Stomach (tissue), 4 donors: ENCODE data around the gene TSPAN15.

Experiments used
- POLR2A ChIP-seq, 4 donors: fragments of 450-650 bp; IDR thresholded peaks; one replicate each; pipeline ENCODE4 v1.6.1; 2016; ENCODE audit warnings: antibody characterized with exemption in 4 of 4, control low read depth in 2 of 4, mild to moderate bottlenecking in 1 of 4, moderate library complexity in 1 of 4
- POLR2AphosphoS5 ChIP-seq, 3 donors: sonication (generic); formaldehyde crosslinking; IDR thresholded peaks; one replicate each; pipeline ENCODE4 v1.6.1; 2016; ENCODE audit warnings: antibody characterized with exemption in 3 of 3
- TF ChIP-seq, protein P1 (sequence below), 7 experiments: fragments of 450-650 bp in 4 of 7; fragments of 200-600 bp in 3 of 7; sonication (generic) in 3 of 7; IDR thresholded peaks; one replicate each; pipeline ENCODE4 v1.5.1; 2016 to 2019; ENCODE audit warnings: antibody characterized with exemption in 7 of 7, control low read depth in 2 of 7, mild to moderate bottlenecking in 1 of 7

DNA sequence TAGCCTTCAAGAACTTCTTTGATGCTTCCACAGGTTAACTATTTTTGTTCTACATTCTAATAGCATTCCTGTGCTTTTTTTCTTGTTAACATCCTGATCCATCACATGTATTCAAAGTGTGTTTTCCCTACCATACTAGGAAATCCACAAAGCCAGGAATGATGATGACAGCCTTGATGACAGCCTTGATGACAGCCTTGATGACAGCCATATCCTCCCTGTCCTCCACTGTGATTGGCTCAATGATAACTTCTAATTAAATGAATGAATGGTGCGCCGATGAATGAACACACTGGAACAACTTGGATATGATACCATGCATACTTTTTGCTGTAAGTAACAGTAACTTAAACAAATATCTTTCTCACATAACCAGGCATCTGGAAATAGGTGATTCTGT lies 26.2 kb upstream of the TSPAN15 start:
- TF ChIP-seq POLR2A (IDR thresholded peaks at IDR 0.05) (no peak), POLR2AphosphoS5 (IDR thresholded peaks at IDR 0.05) (no peak)
- TF ChIP-seq, protein P1, sequence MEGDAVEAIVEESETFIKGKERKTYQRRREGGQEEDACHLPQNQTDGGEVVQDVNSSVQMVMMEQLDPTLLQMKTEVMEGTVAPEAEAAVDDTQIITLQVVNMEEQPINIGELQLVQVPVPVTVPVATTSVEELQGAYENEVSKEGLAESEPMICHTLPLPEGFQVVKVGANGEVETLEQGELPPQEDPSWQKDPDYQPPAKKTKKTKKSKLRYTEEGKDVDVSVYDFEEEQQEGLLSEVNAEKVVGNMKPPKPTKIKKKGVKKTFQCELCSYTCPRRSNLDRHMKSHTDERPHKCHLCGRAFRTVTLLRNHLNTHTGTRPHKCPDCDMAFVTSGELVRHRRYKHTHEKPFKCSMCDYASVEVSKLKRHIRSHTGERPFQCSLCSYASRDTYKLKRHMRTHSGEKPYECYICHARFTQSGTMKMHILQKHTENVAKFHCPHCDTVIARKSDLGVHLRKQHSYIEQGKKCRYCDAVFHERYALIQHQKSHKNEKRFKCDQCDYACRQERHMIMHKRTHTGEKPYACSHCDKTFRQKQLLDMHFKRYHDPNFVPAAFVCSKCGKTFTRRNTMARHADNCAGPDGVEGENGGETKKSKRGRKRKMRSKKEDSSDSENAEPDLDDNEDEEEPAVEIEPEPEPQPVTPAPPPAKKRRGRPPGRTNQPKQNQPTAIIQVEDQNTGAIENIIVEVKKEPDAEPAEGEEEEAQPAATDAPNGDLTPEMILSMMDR (IDR thresholded peaks at IDR 0.05) = no peak
